ENCODE measurements around the gene HOXB5. TPM values are rescaled to one million over a fixed set of nuclear protein-coding genes. Genes with fewer than 3 reads are reported as not detected.

The HOXB5 gene
- total and polyA plus RNA-seq, 11 donors = 0.04 to 1.0 (median 0.17) TPM; not detected in 6

DNA sequence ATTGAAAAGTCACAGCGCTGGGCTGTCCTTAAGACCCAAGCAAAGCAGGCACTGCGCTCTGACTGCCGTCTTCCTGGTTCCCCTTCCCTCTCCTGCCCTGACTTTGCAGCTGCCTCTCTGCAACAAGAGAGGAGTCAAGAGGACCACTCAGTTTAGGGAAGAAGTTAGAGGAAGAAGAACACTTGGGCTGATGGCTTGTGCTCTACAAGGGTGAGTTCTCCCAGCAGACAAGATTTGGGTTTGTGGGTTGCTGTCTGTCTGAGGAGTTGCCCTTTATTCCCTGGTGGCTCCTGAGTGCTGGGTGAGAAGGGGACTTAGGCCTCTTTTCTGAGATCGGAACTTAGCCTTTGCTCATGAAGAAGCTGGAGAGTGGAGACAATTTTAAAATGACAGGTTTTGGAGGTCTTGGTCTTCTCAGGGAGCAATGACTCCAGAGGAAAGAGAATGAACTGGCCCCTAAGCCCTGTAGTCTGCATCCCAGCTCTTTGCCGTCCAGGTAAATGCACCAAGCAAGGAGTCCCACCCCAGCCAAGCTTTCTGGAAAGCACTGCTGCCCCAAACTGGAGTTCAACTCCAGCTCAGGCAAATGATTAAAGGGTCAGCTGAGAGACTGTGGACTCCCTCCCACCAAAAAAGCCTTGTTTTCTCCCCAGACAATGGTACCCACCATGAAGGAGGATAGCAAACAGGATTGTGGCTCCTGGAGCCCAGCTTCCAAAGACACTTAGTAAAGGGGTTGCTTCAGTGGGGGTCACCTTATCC lies 35.3 kb upstream of the HOXB5 start:
- TF ChIP-seq, protein P1, sequence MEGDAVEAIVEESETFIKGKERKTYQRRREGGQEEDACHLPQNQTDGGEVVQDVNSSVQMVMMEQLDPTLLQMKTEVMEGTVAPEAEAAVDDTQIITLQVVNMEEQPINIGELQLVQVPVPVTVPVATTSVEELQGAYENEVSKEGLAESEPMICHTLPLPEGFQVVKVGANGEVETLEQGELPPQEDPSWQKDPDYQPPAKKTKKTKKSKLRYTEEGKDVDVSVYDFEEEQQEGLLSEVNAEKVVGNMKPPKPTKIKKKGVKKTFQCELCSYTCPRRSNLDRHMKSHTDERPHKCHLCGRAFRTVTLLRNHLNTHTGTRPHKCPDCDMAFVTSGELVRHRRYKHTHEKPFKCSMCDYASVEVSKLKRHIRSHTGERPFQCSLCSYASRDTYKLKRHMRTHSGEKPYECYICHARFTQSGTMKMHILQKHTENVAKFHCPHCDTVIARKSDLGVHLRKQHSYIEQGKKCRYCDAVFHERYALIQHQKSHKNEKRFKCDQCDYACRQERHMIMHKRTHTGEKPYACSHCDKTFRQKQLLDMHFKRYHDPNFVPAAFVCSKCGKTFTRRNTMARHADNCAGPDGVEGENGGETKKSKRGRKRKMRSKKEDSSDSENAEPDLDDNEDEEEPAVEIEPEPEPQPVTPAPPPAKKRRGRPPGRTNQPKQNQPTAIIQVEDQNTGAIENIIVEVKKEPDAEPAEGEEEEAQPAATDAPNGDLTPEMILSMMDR (IDR thresholded peaks at IDR 0.05) = no peak
- TF ChIP-seq POLR2A (IDR thresholded peaks at IDR 0.05) = no peak
- H3K27me3 ChIP-seq = peaks cover 84 to 100% (median 100%) of the 10 kb centered on the region in 9 donors
- intact Hi-C loops (cut with DNase I) = loop anchor here in 1 of 10 donors (10.0 kb wide), 1 partner anchor 464 kb away; no protein-coding TSS in a partner anchor

DNA sequence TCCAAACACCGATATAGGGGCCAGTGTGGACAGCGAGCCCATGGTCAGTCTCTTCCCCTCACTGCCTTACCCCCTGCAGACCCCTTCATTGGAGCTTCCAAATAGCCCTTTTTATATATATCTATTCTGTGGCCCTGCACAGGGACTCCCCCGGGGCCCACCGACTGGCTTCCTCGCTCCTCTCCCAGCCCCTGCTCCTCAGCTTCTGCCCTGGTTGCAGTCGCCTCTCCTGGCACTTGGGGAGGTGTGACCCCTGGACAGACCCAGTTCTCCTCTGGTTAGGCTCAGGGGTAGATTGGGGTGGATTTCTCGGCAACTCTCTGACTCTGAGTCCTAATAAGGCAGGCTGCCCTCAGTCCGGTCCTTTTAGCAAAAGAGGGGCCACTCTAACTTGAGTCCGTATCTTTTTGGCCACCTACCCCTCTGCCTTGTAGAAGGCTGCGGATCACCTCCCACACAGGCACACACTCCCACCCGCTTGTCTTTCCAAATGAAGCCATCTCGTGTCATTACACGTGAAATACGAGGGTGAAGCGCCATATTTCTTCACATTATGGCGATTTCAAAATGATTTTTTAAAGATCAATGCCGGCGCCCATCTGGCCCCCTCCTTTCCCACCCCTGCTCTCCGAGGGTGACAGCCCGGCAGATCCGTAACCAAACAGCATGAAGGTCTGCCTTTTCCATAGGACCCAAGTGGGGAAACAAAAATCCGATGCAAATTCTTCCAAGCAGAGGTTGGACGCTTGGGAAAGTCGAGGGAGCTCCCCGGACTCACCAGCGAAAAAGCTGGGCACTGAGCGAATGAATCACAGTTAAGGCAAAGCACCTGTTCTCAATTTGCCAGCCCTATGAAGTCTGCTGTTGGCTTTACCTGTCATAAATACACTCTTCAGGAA lies 34.3 kb upstream of the HOXB5 start:
- WGBS, 4 donors = 12 to 17% (median 16%) methylated on average over 26 to 27 of the region's 27 CpGs
- ATAC-seq = no peak
- peaks cover 83 to 100% (median 100%) of the 10 kb centered on the region in 9 donors for H3K27me3 ChIP-seq

More for the DNA sequence above, 35.3 kb upstream of the HOXB5 start:
- WGBS, 4 donors = 11 to 31% (median 18%) methylated on average over 5 of the region's 5 CpGs
- ATAC-seq (no peak), DNase-seq (no peak)
- H3K9me3 ChIP-seq = no peaks in the 10 kb centered on the region
- no peak overlapping the region for H3K4me3 ChIP-seq
- peaks cover 7 to 32% (median 21%) of the 10 kb centered on the region in 12 donors for H3K4me1 ChIP-seq
- no peaks in the 10 kb centered on the region for H3K36me3 ChIP-seq
- H3K27ac ChIP-seq = no peak overlapping the region

DNA sequence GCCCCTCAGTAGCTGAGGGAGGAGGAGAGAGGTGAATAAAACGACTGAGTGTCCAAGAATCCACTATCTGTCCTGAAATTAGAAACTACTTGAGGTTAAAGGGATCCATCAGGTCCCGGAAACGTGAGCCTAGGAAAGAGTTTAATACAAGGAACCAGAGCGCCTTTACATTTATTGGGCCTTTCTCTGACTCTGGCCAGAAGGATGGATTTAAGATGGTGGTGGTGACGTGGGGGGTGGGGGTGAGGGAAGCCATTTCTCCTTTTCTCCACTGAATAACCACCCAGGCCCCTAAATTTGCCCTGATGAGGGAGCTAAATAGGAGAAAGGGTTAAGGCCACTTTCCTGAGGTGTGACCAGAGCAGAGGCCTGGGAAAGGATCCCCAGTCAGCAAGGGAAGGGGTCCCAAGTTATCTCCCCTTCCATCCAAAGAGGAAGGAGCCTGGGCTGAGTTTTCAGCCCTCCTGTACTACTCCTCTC lies 33.6 kb upstream of the HOXB5 start:
- peaks cover 81 to 100% (median 100%) of the 10 kb centered on the region in 9 donors for H3K27me3 ChIP-seq
- intact Hi-C loops (cut with DNase I) = loop anchor here in 1 of 10 donors (10.0 kb wide), 1 partner anchor 462 kb away; no protein-coding TSS in a partner anchor
- no peak overlapping the region for H3K4me3 ChIP-seq
- no peaks in the 10 kb centered on the region for H3K9me3 ChIP-seq
- no peak overlapping the region for H3K27ac ChIP-seq
- no peaks in the 10 kb centered on the region for H3K36me3 ChIP-seq
- no peak for TF ChIP-seq POLR2A (IDR thresholded peaks at IDR 0.05)
- TF ChIP-seq, protein P1 (IDR thresholded peaks at IDR 0.05) = no peak
- DNase-seq = no peak
- no peak for ATAC-seq
- H3K4me1 ChIP-seq = peaks cover 7 to 26% (median 21%) of the 10 kb centered on the region in 12 donors
- WGBS, 4 donors = 6 to 13% (median 10%) methylated on average over 5 of the region's 5 CpGs

More for the DNA sequence above, 34.3 kb upstream of the HOXB5 start:
- H3K36me3 ChIP-seq = no peaks in the 10 kb centered on the region
- peaks cover 7 to 26% (median 21%) of the 10 kb centered on the region in 12 donors for H3K4me1 ChIP-seq
- TF ChIP-seq POLR2A (IDR thresholded peaks at IDR 0.05) = no peak
- TF ChIP-seq, protein P1 (IDR thresholded peaks at IDR 0.05) = no peak
- intact Hi-C loops (cut with DNase I) = loop anchor here in 1 of 10 donors (10.0 kb wide), 1 partner anchor 463 kb away; no protein-coding TSS in a partner anchor
- DNase-seq = no peak
- H3K27ac ChIP-seq = no peak overlapping the region
- no peaks in the 10 kb centered on the region for H3K9me3 ChIP-seq
- H3K4me3 ChIP-seq = peak overlapping the region in 1 of 12 donors; percentile 5
